GM19239 (cell line): ENCODE data around the gene GRIN2D.

Source experiments
- DNase-seq: peaks from one replicate; pipeline ENCODE4 v3.0.0; 2011; ENCODE audit warnings: low spot score; ENCODE audit not compliant: insufficient read length
- FAIRE-seq: peaks from 2 replicates; lab custom pipeline; 2011; peaks lifted over from hg19 to GRCh38; lab: Jason Lieb, UNC

GRIN2D gene

GRCh38 chr19:48396016-48396823 is 2.8 kb downstream of the GRIN2D start:
- no peak for FAIRE-seq
- DNase-seq, result no peak

- FAIRE-seq (no peak), DNase-seq (no peak)
Measured at GRCh38 chr19:48396824-48397176, 3.3 kb downstream of the GRIN2D start.

GRCh38 chr19:48397263-48398101 is 4.0 kb downstream of the GRIN2D start:
- no peak for FAIRE-seq
- no peak for DNase-seq

GRCh38 chr19:48398102-48398374 is 4.6 kb downstream of the GRIN2D start:
- no peak for DNase-seq
- FAIRE-seq, result no peak

- FAIRE-seq, result peak; percentile 76
- peak; percentile 92 for DNase-seq
Measured at GRCh38 chr19:48398375-48399235, 5.1 kb downstream of the GRIN2D start.

- DNase-seq (no peak), FAIRE-seq (peak; percentile 44)
Measured at GRCh38 chr19:48400018-48400742, 6.7 kb downstream of the GRIN2D start.

GRCh38 chr19:48401287-48401686 is 7.8 kb downstream of the GRIN2D start:
- DNase-seq, result no peak
- FAIRE-seq, result no peak

- FAIRE-seq, result peak; percentile 85
Measured at GRCh38 chr19:48403606-48404005, 10.1 kb downstream of the GRIN2D start.

GRCh38 chr19:48405010-48405659 is 11.7 kb downstream of the GRIN2D start:
- DNase-seq (no peak), FAIRE-seq (no peak)

More at GRCh38 chr19:48403606-48404005, 10.1 kb downstream of the GRIN2D start:
- DNase-seq, result peak; percentile 80

GRCh38 chr19:48405850-48406249 is 12.4 kb downstream of the GRIN2D start:
- FAIRE-seq, result no peak
- DNase-seq, result no peak

GRCh38 chr19:48413879-48414587 is 20.6 kb downstream of the GRIN2D start:
- FAIRE-seq (no peak), DNase-seq (no peak)

- no peak for FAIRE-seq
- DNase-seq, result no peak
Measured at GRCh38 chr19:48415395-48415794, 21.9 kb downstream of the GRIN2D start.

- FAIRE-seq, result no peak
Measured at GRCh38 chr19:48415806-48416221, 22.3 kb downstream of the GRIN2D start.

GRCh38 chr19:48417421-48417820 is 24.0 kb downstream of the GRIN2D start:
- no peak for DNase-seq
- FAIRE-seq, result no peak

More at GRCh38 chr19:48415806-48416221, 22.3 kb downstream of the GRIN2D start:
- DNase-seq, result no peak

GRCh38 chr19:48418317-48419064 is 25.0 kb downstream of the GRIN2D start:
- no peak for DNase-seq
- no peak for FAIRE-seq

GRCh38 chr19:48419158-48419920 is 25.9 kb downstream of the GRIN2D start:
- DNase-seq (no peak), FAIRE-seq (peak; percentile 79)

GRCh38 chr19:48421548-48421947 is 28.1 kb downstream of the GRIN2D start:
- DNase-seq, result no peak
- no peak for FAIRE-seq
